Small intestine (tissue), 7 donors: Measurements from ENCODE around the gene SMOC1. TPM values are rescaled to one million over a fixed set of nuclear protein-coding genes. Genes with fewer than 3 reads are reported as not detected.

Source experiments
- DNase-seq, 2 donors: peaks; one replicate each; pipeline versions ENCODE4 v3.0.0 to v3.0.0-alpha.2; 2013
- FAIRE-seq: peaks from 2 replicates; lab custom pipeline; 2012; peaks lifted over from hg19 to GRCh38; lab: Jason Lieb, UNC
- H3K27ac ChIP-seq, 3 donors: one replicate each; pipeline ENCODE4 v1.5.1; 2013; ENCODE audit warnings: low read length in 2 of 3, mild to moderate bottlenecking in 2 of 3, control low read depth in 1 of 3, inconsistent platforms in 1 of 3, low read depth in 1 of 3, moderate library complexity in 1 of 3
- H3K27me3 ChIP-seq, 3 donors: one replicate each; pipeline ENCODE4 v1.6.1; 2013; ENCODE audit warnings: low read length in 3 of 3, inconsistent platforms in 1 of 3; ENCODE audit not compliant: control insufficient read depth in 3 of 3, insufficient read depth in 3 of 3
- H3K36me3 ChIP-seq, 3 donors: one replicate each; pipeline ENCODE4 v1.6.1; 2013; ENCODE audit warnings: low read length in 3 of 3, inconsistent platforms in 1 of 3, low read depth in 1 of 3, mild to moderate bottlenecking in 1 of 3, moderate library complexity in 1 of 3; ENCODE audit not compliant: control insufficient read depth in 3 of 3, insufficient read depth in 2 of 3
- H3K4me1 ChIP-seq, 3 donors: one replicate each; pipeline ENCODE4 v1.6.1; 2013; ENCODE audit warnings: low read length in 2 of 3, inconsistent platforms in 1 of 3, low read depth in 1 of 3, mild to moderate bottlenecking in 1 of 3, moderate library complexity in 1 of 3; ENCODE audit not compliant: control insufficient read depth in 3 of 3, insufficient read depth in 2 of 3
- H3K4me3 ChIP-seq, 3 donors: one replicate each; pipeline ENCODE4 v1.5.1; 2013; ENCODE audit warnings: low read length in 3 of 3, control low read depth in 1 of 3, inconsistent platforms in 1 of 3, low read depth in 1 of 3, mild to moderate bottlenecking in 1 of 3, moderate library complexity in 1 of 3
- H3K9me3 ChIP-seq, 2 donors: one replicate each; pipeline ENCODE4 v1.6.1; 2013; ENCODE audit warnings: low read depth in 1 of 2, low read length in 1 of 2; ENCODE audit not compliant: control insufficient read depth in 2 of 2, insufficient read depth in 1 of 2
- WGBS, 3 donors: extraction: QIAGEN DNeasy Blood & Tissue Kit; methylation state at CpG; one replicate each; pipeline ENCODE4 v1.1.7; 2013; 5-methylcytosine and 5-hydroxymethylcytosine counted together
- polyA plus RNA-seq, 4 donors: library from polyadenylated mRNA; stranded (reverse) in 3 of 4; unstranded in 1 of 4; fragments of 200-250 nt in 3 of 4; fragments of 120-200 nt in 1 of 4; gene quantifications; one replicate each; pipeline versions ENCODE4 v1.2.1 to v1.2.3, GENCODE V29; 2013
- donor health status: healthy with polysubstance abuse.
- donor health status: control.
- donor health status: control.
- donor health status: Bipolar disorder and iron deficiency.
- donor health status: healthy.

Gene SMOC1
- polyA plus RNA-seq, 4 donors = 0.94 to 3.5 (median 1.9) TPM; not detected in 1

- no peak for FAIRE-seq
- H3K27ac ChIP-seq = no peak overlapping the region
- H3K36me3 ChIP-seq = no peaks in the 10 kb centered on the region
- H3K4me1 ChIP-seq = peaks cover 0 to 17% (median 3%) of the 10 kb centered on the region in 3 donors
- no peak overlapping the region for H3K4me3 ChIP-seq
- H3K27me3 ChIP-seq = no peaks in the 10 kb centered on the region
- peaks cover 0 to 9% of the 10 kb centered on the region in 2 donors for H3K9me3 ChIP-seq
- DNase-seq = no peak
These were observed 66.7 kb downstream of the SMOC1 start for GRCh38 chr14:69945912-69946311.

GRCh38 chr14:69948351-69948750, 69.1 kb downstream of the SMOC1 start:
- no peak for DNase-seq
- no peak for FAIRE-seq
- H3K27me3 ChIP-seq = no peaks in the 10 kb centered on the region
- H3K4me1 ChIP-seq = peaks cover 0 to 5% (median 0%) of the 10 kb centered on the region in 3 donors
- WGBS, 3 donors = 62 to 70% (median 69%) methylated on average over 3 of the region's 3 CpGs
- no peaks in the 10 kb centered on the region for H3K36me3 ChIP-seq
- H3K4me3 ChIP-seq = no peak overlapping the region
- no peak overlapping the region for H3K27ac ChIP-seq
- H3K9me3 ChIP-seq = peaks cover 0 to 9% of the 10 kb centered on the region in 2 donors

DNA sequence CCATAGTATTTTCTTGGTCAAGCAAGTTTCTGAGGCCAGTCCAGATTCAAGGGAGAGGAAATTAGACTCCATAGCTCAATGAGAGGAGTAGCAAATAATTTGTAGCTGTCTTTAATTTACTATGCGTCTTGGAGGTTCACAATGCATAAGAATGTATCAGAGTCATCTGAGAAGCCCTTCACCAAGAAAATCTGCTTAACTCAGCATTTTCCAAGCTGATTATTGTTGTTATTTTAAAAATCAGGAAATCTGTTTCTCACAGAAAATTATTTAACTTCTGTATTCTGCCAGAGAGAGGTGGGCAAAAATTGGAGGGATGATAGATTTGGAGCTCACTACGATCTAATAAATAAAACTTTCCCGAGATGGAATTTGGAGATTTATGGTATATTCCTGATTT, 72.0 kb downstream of the SMOC1 start:
- FAIRE-seq (no peak), DNase-seq (no peak)
- no peak overlapping the region for H3K4me3 ChIP-seq
- WGBS, 3 donors = 90 to 94% (median 93%) methylated on average over 3 of the region's 3 CpGs
- H3K27me3 ChIP-seq = peaks cover 0 to 2% (median 0%) of the 10 kb centered on the region in 3 donors
- no peaks in the 10 kb centered on the region for H3K9me3 ChIP-seq
- no peak overlapping the region for H3K27ac ChIP-seq
- H3K4me1 ChIP-seq = no peaks in the 10 kb centered on the region
- no peaks in the 10 kb centered on the region for H3K36me3 ChIP-seq

DNA sequence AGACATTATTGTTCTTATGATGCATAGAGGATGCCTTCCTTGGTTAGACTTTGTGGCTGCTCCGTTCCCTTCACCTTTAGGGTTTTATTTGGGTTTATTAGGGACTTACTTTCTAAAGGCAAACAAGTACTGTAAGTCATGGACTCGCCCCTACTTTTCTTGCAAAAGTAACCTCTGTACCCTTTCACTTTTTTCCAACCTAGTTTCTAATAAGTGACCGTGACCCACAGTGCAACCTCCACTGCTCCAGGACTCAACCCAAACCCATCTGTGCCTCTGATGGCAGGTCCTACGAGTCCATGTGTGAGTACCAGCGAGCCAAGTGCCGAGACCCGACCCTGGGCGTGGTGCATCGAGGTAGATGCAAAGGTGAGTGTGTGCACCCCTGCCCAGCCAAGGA, 72.7 kb downstream of the SMOC1 start:
- H3K27ac ChIP-seq = no peak overlapping the region
- no peaks in the 10 kb centered on the region for H3K4me1 ChIP-seq
- H3K4me3 ChIP-seq = no peak overlapping the region
- H3K9me3 ChIP-seq = no peaks in the 10 kb centered on the region
- no peaks in the 10 kb centered on the region for H3K36me3 ChIP-seq
- WGBS, 3 donors = 69 to 86% (median 70%) methylated on average over 9 of the region's 9 CpGs
- DNase-seq (no peak), FAIRE-seq (no peak)
- peaks cover 0 to 2% (median 0%) of the 10 kb centered on the region in 3 donors for H3K27me3 ChIP-seq

DNA sequence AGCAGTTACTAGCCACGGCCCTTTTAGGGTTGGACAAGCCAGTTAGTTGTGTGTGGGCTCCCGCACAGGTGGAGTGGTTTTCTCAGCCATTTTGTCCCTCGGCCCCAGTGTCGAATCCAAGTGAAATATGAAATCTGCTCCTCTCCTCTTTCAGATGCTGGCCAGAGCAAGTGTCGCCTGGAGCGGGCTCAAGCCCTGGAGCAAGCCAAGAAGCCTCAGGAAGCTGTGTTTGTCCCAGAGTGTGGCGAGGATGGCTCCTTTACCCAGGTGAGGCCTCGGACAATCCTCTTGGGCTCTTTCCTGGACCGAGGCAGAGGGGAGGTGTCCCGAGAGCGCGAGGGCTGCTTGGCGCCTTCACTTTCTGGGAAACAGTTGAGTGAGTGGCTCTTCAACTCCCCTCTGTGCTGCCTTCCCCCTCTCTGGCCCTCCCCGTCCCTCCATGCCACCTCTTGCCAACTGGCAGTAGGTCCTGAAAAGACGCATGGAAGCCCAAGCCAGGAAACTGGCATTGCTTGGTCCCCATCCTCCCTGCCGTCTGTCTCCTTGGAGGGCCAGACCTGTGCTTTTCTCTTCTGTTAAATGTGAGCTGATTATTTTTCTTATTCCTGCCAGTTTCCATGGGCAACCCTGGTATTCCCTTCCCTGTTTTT, 74.2 kb downstream of the SMOC1 start:
- Histone ChIP-seq H3K36me3 (no peaks in the 10 kb centered on the region), H3K27ac (no peak overlapping the region), H3K4me1 (no peaks in the 10 kb centered on the region), H3K27me3 (peaks cover 0 to 2% (median 0%) of the 10 kb centered on the region in 3 donors), H3K9me3 (no peaks in the 10 kb centered on the region), H3K4me3 (no peak overlapping the region)
- DNase-seq (no peak), FAIRE-seq (no peak)
- WGBS, 3 donors = 88 to 89% (median 88%) methylated on average over 16 of the region's 16 CpGs

DNA sequence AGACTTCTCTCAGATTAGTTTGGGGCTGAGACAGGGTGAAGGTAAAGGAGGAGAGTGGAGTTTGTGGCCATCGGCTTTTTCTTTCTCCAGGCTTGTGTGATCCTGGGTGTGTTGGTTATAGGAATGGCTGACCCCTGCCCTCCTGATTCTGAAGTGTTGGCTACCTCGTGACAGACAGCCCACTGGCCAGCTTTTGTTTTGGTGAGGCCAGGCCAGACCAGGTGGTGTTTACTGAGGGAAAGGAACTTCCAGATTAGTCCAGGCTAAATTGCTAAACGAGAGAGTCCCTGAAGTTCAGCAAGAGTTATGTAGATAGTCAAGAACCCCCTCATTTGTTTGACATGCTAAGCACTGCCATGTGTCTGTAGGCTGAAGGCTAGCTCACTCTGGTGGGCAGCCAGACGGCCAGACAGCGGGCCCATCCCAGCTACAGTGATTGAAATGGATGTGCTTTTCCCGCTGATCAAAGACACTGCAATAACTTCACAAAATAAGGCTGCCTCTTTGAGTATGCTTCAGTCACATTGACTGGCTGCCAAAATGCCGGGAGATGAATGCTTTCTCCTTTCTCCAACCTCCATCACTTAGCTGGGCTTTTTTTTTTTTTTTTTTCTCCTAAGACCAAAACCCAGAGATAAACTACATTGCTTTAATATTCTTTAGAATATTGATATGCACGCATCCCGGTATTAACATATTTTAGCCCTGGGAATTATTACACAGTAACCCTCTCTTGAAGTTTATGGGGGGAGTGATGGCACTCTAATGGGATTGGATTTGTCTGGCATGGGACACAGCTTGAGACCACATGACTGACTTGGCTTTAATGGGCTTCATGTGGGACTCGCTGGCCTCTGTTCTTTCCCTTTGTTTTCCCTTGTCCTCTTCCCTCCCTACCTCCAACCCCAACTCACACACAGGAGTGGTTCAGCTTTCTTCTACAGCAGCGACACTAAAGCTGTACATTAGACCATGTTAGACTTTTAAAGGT, 76.9 kb downstream of the SMOC1 start:
- H3K36me3 ChIP-seq = no peaks in the 10 kb centered on the region
- no peak overlapping the region for H3K4me3 ChIP-seq
- H3K27me3 ChIP-seq = peaks cover 0 to 2% (median 0%) of the 10 kb centered on the region in 3 donors
- H3K27ac ChIP-seq = no peak overlapping the region
- no peak for FAIRE-seq
- no peak for DNase-seq
- H3K4me1 ChIP-seq = no peaks in the 10 kb centered on the region
- 65 to 82% (median 78%) methylated on average over 11 of the region's 11 CpGs for WGBS, 3 donors
- no peaks in the 10 kb centered on the region for H3K9me3 ChIP-seq

GRCh38 chr14:69956970-69957369, 77.8 kb downstream of the SMOC1 start:
- no peaks in the 10 kb centered on the region for H3K9me3 ChIP-seq
- no peak overlapping the region for H3K27ac ChIP-seq
- H3K27me3 ChIP-seq = peaks cover 0 to 2% (median 0%) of the 10 kb centered on the region in 3 donors
- no peaks in the 10 kb centered on the region for H3K4me1 ChIP-seq
- no peak for FAIRE-seq
- no peaks in the 10 kb centered on the region for H3K36me3 ChIP-seq
- DNase-seq = no peak
- 75 to 87% (median 83%) methylated on average over 3 of the region's 3 CpGs for WGBS, 3 donors
- no peak overlapping the region for H3K4me3 ChIP-seq

- WGBS, 3 donors = 46 to 93% (median 86%) methylated on average over 1 of the region's 1 CpG
- no peak for FAIRE-seq
- no peak for DNase-seq
- H3K9me3 ChIP-seq = no peaks in the 10 kb centered on the region
- no peak overlapping the region for H3K4me3 ChIP-seq
- H3K27ac ChIP-seq = no peak overlapping the region
- H3K36me3 ChIP-seq = no peaks in the 10 kb centered on the region
- peaks cover 0 to 2% (median 0%) of the 10 kb centered on the region in 3 donors for H3K27me3 ChIP-seq
- no peaks in the 10 kb centered on the region for H3K4me1 ChIP-seq
These were observed 78.8 kb downstream of the SMOC1 start for GRCh38 chr14:69957986-69958385.
